Osteocyte (in vitro differentiated cells): ENCODE results near the gene ROR2. TPM values are rescaled to one million over a fixed set of nuclear protein-coding genes. Genes with fewer than 3 reads are reported as not detected.
"Not testable (repeated sequence)": the region's sequence is repeated elsewhere in the genome, so short reads cannot be mapped to it uniquely, and the experiment has no call there.

ENCODE experiments used
- DNase-seq: peaks from one replicate; pipeline ENCODE4 v3.0.0; 2021; ENCODE audit warnings: mixed read lengths; ENCODE audit not compliant: unreplicated experiment; ENCODE audit errors: extremely low spot score
- H3K27ac Mint-ChIP-seq: one replicate; pipeline ENCODE4 v1.8.0; 2021; ENCODE audit warnings: mild to moderate bottlenecking, mixed read lengths; ENCODE audit not compliant: unreplicated experiment
- H3K27me3 Mint-ChIP-seq: one replicate; pipeline ENCODE4 v1.8.0; 2021; ENCODE audit warnings: mixed read lengths; ENCODE audit not compliant: unreplicated experiment
- H3K36me3 Mint-ChIP-seq: one replicate; pipeline ENCODE4 v1.8.0; 2021; ENCODE audit warnings: mixed read lengths; ENCODE audit not compliant: unreplicated experiment
- H3K4me1 Mint-ChIP-seq: one replicate; pipeline ENCODE4 v1.8.0; 2021; ENCODE audit warnings: mixed read lengths; ENCODE audit not compliant: unreplicated experiment
- H3K4me3 Mint-ChIP-seq: one replicate; pipeline ENCODE4 v1.8.0; 2021; ENCODE audit warnings: mild to moderate bottlenecking, moderate library complexity, mixed read lengths; ENCODE audit not compliant: unreplicated experiment
- H3K9me3 Mint-ChIP-seq: one replicate; pipeline ENCODE4 v1.8.0; 2021; ENCODE audit warnings: mixed read lengths; ENCODE audit not compliant: unreplicated experiment
- total RNA-seq: library from RNA; stranded (reverse); gene quantifications from 2 replicates; pipeline ENCODE4 v1.2.1, GENCODE V29; 2021
- TF ChIP-seq, protein P1 (sequence below): fragments of 200-600 bp; sonication (generic); IDR thresholded peaks from 2 replicates; pipeline ENCODE4 v1.5.0; 2021; ENCODE audit warnings: antibody characterized with exemption, mild to moderate bottlenecking, moderate library complexity

Gene ROR2
- total RNA-seq, 1 donor from 2014 or later, result 48.2 TPM

DNA sequence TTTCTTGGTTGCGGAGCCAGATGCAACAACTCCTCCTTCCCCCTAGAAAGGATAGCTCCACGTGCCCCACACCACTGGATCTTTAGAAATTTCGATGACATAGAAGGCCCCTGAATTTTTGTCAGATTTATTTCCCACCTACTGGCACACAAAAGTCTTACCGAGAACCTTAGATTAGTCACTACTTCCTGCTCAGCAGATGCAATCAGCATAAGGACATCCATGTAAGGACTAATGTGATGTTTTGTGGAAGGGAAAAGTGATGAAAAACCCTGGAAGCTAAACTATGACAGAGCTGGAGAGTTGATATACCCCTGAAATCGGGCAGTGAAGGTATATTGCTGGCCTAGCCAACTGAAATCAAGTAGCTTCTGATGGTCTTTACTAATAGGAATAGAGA is 400.9 kb downstream of the ROR2 start:
- H3K9me3 Mint-ChIP-seq, result peaks cover 2% of the 10 kb centered on the region
- H3K36me3 Mint-ChIP-seq, result no peaks in the 10 kb centered on the region
- TF ChIP-seq, protein P1, sequence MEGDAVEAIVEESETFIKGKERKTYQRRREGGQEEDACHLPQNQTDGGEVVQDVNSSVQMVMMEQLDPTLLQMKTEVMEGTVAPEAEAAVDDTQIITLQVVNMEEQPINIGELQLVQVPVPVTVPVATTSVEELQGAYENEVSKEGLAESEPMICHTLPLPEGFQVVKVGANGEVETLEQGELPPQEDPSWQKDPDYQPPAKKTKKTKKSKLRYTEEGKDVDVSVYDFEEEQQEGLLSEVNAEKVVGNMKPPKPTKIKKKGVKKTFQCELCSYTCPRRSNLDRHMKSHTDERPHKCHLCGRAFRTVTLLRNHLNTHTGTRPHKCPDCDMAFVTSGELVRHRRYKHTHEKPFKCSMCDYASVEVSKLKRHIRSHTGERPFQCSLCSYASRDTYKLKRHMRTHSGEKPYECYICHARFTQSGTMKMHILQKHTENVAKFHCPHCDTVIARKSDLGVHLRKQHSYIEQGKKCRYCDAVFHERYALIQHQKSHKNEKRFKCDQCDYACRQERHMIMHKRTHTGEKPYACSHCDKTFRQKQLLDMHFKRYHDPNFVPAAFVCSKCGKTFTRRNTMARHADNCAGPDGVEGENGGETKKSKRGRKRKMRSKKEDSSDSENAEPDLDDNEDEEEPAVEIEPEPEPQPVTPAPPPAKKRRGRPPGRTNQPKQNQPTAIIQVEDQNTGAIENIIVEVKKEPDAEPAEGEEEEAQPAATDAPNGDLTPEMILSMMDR, result no peak
- no peaks in the 10 kb centered on the region for H3K27me3 Mint-ChIP-seq
- no peak overlapping the region for H3K4me3 Mint-ChIP-seq
- DNase-seq, result no peak
- H3K4me1 Mint-ChIP-seq, result no peaks in the 10 kb centered on the region
- H3K27ac Mint-ChIP-seq, result no peak overlapping the region

DNA sequence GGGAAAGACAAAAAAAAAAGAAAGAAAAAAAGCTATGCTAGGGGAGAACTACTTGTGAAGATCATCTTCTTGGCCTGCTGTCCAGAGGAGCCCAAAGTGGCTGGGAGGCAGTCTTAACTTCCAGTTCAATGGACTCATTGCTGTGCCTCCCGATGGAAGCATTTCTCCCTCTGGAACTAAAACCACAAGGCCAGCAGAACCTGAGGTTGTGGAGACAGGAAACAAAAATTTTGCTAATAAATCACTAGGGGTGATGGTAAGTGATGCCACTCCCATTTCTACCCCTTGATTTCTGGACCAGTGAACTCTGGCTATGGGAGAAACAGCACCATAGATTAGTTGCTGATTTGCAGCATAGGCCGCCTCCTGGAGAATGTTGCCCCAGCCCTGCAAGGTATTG is 402.9 kb downstream of the ROR2 start:
- H3K4me3 Mint-ChIP-seq, result no peak overlapping the region
- no peak overlapping the region for H3K27ac Mint-ChIP-seq

DNA sequence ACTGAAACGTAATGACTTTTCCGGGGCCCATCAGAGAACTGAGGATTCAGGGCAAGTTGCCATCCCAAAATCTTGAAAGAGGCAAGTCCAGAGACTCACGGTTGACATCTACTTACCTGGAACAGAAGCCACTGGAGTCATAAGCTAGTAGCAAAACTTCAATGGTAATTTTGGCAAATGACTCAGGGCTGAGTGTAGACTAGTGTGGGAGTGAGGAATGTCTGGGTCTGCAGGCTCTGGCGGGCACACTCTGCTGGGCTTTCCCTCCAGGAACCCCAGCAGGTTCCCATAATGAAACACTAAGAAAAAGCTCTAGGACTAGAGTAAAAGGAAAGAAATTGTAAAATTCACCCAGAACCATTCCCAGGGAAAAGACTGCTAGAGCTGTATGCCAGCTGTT is 403.5 kb downstream of the ROR2 start:
- no peaks in the 10 kb centered on the region for H3K4me1 Mint-ChIP-seq
- H3K9me3 Mint-ChIP-seq, result peaks cover 5% of the 10 kb centered on the region
- no peaks in the 10 kb centered on the region for H3K36me3 Mint-ChIP-seq
- H3K4me3 Mint-ChIP-seq, result no peak overlapping the region
- no peak for DNase-seq
- TF ChIP-seq, protein P1, result no peak
- H3K27me3 Mint-ChIP-seq, result no peaks in the 10 kb centered on the region
- no peak overlapping the region for H3K27ac Mint-ChIP-seq

More for the DNA sequence above, 402.9 kb downstream of the ROR2 start:
- TF ChIP-seq, protein P1, result no peak
- Mint-ChIP-seq H3K36me3 (no peaks in the 10 kb centered on the region), H3K9me3 (peaks cover 5% of the 10 kb centered on the region), H3K4me1 (no peaks in the 10 kb centered on the region), H3K27me3 (no peaks in the 10 kb centered on the region)
- no peak for DNase-seq

DNA sequence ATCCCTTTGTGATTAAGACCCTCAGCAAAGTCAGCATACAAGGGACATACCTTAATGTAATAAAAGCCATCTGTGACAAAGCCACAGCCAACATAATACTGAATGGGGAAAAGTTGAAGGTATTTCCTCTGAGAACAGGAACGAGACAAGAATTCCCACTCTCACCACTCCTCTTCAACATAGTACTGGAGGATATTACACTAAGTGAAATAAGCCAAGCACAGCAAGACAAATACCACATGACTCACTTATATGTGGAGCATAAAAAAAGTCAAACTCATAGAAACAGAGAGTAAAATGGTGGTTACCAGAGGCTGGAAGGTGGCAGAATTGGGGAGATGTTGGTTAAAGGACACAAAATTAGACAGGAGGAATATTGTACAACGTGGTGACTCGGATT is 408.3 kb downstream of the ROR2 start:
- DNase-seq, result no peak
- Mint-ChIP-seq H3K9me3 (peaks cover 13% of the 10 kb centered on the region), H3K36me3 (no peaks in the 10 kb centered on the region), H3K27me3 (no peaks in the 10 kb centered on the region), H3K27ac (no peak overlapping the region), H3K4me3 (no peak overlapping the region), H3K4me1 (no peaks in the 10 kb centered on the region)
- TF ChIP-seq, protein P1, result no peak

DNA sequence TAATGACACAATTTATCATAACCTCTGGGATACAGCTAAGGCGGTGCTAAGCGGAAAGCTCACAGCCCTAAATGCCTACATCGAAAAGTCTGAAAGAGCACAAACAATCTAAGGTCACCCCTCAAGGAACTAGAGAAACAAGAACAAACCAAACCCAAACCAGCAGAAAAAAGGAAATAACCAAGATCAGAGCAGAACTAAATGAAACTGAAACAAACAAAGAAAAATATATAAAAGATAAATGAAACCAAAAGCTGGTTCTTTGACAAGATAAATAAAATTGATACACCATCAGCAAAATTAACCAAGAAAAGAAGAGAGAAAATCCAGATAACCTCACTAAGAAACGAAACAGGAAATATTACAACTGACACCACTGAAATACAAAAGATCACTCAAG is 409.5 kb downstream of the ROR2 start:
- not testable (repeated sequence) for H3K4me3 Mint-ChIP-seq, DNase-seq, H3K27me3 Mint-ChIP-seq, H3K36me3 Mint-ChIP-seq, H3K27ac Mint-ChIP-seq, H3K4me1 Mint-ChIP-seq
- peaks cover 13% of the 10 kb centered on the region for H3K9me3 Mint-ChIP-seq

- Mint-ChIP-seq H3K4me3 (no peak overlapping the region), H3K36me3 (no peaks in the 10 kb centered on the region), H3K27me3 (no peaks in the 10 kb centered on the region), H3K9me3 (peaks cover 8% of the 10 kb centered on the region), H3K27ac (no peak overlapping the region), H3K4me1 (peaks cover 10% of the 10 kb centered on the region)
- DNase-seq, result no peak
- TF ChIP-seq, protein P1, result no peak
These were observed 413.8 kb downstream of the ROR2 start for GRCh38 chr9:91536211-91536691.
